Myocyte (in vitro differentiated cells): ENCODE measurements around the gene NQO2. TPM values are rescaled to one million over a fixed set of nuclear protein-coding genes. Genes with fewer than 3 reads are reported as not detected.
"Not testable (repeated sequence)": the region's sequence is repeated elsewhere in the genome, so short reads cannot be mapped to it uniquely, and the experiment has no call there.

Experiments
- DNase-seq: peaks from one replicate; pipeline ENCODE4 v3.0.0-alpha.2; 2012; ENCODE audit warnings: low read depth
- total RNA-seq: library from RNA; depleted of rRNA; stranded (reverse); fragments of >200 nt; gene quantifications from 2 replicates; pipeline ENCODE4 v1.2.3, GENCODE V29; 2014

The NQO2 gene
- total RNA-seq, 1 donor from 2014 or later: 26.3 TPM

DNA sequence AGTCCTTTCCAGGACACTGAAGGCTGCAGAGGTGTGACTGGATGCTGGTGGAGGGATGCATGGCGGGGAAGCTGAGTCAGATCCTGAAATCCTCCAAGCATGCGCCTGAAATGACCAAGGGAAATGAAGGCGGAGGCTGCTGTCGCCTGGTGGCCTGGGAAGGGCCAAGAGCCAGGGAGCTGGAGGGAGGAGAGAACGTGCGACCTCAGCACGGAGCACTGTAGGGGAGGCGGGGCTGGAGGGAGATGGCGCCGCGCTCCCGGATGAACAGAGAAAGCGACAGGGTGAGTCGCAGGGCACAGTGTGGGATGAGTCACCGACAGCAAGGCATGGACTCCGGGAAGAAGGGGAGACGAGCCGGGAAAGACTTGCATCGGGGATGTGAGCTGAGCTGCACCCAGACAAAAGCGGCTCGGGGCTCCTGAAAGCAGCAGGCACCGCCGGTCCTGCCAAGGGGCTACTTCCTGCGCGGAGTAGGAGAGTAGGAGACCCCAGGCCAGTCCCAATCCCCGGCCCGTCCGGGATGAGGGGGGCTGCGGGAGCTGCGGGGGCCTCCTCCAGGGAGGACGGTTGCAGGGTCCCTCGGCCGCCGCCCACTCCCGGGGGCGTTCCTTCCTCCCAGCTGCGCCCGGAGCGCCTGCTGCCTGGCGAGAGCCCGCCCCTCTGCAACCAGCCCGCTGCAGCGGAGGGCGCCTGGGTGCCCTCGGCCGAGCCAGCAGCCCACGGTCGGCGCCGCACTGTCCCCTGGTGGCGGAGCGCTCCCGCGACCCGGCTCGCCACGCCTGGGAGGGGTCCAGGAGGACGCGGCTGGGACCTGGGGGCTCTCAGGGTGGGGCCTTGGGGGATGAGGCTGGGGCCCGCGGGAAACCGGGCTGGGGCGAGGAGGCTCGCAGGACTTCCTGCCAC lies 11.0 kb upstream of the NQO2 start:
- peak; percentile 96 for DNase-seq

DNA sequence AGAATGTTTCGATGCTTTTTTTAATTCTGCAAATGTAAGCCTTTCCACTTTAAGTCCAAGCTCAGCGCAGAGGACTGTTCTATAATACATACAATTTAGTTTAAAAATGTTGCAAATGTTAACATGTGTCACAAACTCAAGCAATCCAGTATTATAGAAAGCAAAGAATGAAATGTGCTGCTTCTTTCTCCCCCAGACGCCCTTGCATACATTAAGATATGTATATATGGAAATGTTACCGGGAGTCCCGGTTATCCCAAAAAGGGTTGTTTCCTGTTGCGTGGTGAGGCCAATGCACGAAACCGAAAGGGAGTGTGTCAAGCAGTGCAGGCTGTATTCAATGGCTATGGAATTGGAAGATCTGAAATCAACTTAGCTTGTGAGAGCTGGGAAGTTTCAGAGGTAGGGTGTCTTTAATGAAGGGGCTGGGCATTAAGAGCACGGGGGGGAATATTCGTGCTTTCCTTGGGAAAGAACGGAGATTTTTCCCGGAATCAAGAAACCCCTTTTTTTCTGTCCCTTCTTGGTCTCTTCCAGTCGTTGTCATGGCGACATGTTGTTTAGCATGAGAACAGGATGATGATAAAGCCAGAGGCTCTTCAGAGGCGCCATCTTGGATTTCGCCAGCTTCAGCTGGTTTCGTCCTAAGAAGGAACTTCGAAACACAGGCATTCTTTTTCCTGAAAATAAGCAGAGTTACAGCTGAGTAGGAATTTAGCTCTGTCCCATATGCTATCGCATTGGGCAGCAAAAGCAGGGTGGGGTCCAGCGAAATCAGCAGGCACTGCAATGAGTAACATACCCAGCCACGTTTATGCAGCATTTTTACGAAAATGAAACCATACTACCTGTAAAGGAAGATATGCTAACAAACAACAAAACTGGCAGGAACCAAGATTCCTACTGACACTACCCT lies 10.1 kb upstream of the NQO2 start:
- peak; percentile 98 for DNase-seq

DNA sequence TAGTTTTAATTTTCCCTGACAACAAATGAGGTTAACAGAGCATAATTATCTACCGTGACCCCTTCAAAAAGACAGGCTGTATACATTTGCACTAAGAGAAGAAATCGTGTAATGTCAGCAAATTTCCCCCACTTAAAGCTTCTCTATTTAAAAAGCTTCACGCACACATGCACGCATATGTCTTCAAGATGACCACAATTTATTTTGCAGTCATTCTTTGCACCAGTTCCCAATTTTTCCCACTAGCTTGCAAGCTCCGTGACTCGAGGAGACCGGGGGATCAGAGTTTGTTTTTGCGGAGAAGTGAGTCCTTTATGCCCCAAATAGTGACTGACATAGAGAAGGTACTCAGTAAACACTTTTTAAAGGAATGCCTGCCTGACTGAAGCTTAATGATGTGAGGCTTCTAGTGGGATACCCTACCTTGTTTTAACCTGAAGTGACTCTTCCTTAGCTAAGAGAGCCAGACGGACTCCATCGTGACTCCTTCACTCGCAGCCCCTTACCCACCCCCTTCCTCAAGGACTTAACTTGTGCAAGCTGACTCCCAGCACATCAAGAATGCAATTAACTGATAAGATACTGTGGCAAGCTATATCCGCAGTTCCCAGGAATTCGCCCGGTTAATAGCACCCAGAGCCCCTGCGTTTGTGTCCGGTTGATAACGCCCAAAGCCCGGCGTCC lies 9.3 kb upstream of the NQO2 start:
- peak; percentile 57 for DNase-seq

DNA sequence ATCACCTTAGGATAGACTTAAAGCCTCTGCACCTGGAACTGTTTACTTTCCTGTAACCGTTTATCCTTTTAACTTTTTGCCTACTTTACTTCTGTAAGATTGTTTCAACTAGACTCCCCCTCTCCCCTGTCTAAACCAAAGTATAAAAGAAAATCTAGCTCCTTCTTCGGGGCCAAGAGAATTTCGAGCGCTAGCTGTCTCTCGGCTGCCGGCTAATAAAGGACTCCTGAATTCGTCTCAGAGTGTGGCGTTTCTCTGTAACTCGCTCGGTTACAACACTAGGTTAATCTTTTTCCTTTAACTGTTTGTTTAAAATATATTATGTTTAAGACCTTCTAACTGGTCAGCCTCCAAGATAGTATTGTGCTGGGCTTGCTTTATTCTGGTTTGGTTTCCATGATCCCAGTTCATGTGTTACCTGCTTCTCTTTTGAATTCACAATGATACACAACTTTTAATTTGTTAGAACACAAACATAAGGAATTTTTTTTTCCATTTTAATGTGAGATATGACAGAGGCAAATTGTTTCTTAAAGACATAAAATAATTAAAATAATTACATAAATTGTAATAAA lies 8.7 kb upstream of the NQO2 start:
- no peak for DNase-seq

DNA sequence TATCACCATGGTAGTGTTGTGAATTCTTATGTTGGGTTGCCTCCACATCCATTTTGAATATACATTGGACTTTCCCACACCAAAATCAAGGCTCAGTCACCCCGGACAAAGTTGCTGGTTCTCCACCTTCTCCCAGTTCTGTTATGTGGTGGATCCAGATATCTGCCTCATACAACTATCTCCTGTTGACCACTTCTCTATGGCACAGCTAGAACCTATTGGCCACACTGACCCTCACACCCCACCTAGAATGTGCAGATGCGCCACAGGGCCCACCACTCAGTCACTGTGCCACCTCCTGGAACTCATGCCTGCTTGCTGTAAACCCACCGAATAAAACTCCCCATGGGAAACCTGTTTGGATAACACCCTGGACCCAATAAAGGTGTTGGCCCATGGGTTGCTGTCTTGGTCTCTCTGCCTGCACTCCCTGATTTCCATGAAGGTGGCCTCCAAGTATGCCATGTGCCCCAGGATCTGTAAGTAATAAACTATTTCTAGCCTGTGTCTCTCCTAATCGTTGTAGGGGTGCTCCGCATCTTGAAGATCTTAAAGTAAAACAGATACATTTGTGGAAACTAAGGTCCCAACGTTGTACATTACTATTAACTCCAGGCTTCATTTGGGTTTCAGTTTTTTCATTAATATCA lies 7.2 kb upstream of the NQO2 start:
- no peak for DNase-seq

DNA sequence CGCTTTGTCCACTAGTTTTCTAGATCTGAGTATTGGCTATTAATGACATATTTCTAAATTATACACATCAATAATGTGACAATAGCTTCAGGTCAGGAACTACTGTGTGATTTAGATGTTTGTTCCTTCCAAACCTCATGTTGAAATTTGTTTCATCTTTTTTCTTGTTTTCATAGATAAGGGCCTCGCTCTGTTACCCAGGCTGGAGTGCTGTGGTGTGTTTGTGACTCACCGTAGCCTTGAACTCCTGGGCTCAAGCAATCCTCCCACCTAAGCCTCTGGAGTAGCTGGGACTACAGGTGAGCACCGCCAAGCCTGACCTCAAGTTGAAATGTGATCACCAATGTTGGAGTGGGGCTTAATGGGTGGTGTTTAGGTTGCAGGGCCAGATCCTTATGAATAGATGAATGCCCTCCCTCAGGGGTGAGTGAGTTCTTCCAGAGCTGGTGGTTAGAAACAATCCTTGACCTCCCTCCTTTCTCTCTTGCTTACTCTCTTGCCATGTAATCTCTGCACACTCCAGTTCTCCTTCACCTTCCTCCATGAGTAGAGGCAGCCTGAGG lies 5.9 kb upstream of the NQO2 start:
- DNase-seq: no peak

DNA sequence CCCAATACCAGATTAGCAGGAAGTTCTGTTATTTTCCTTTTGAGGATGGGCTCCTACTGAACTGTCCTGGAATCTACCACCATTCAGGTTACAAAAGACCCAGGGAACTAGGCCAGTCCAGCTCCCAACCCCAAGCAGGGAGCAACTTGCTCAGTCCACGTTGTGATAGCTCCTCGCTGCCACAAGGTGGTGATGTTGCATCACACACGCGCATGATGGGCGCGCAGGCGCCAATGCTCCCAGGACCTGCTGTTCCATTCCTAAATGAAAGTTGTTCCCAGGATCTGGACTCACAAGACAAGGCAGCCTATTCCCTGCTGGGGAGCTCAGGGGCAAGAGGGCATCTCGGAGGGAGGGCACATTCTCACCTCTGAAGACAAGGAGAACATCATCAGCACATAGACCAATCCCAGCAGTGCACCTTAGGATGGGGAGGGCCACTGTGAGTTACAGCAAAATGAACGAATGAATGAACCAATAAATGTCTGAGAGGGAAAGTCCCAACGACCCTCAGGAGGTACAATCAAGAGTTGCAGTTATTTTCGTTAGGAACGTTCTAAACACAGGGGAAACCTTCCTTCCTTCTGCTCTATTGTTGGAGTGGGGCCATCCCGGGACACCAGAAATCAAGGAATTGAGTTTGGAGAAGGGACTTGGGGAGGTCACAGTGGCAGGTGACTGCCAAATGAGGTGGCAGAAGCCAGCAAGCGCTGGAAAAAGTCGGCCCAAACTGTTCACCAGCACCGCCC lies 1.3 kb upstream of the NQO2 start:
- not testable (repeated sequence) for DNase-seq

DNA sequence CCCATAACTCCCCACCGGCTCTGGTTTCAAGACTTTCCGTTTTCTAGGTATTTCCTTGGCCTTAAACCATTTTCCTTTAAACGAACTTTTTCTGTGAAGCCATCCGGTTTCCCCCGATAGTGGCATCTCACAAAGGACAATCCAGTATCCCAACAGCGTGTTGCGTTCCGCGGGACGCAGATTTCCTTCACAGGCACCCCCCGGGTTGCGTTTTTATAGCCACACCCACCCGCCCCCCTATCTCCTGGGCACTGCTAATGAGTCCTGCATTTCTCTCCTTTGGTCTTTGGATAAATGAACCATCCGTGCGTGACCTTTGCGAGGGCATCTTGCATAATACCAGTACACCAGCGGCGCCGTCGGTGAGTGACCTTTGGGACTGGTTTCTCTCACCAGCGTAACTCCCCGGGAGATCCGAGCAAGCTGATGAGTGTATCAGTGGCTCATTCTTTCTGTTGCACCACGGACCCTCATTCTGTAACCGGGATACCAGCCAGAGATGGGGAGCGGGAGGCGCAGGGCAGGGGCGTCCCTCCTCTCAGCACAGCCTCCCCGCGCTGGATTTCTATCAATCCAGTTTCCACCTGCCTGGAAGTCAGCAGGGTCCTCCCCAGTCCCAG lies 586 bp upstream of the NQO2 start:
- DNase-seq: no peak

DNA sequence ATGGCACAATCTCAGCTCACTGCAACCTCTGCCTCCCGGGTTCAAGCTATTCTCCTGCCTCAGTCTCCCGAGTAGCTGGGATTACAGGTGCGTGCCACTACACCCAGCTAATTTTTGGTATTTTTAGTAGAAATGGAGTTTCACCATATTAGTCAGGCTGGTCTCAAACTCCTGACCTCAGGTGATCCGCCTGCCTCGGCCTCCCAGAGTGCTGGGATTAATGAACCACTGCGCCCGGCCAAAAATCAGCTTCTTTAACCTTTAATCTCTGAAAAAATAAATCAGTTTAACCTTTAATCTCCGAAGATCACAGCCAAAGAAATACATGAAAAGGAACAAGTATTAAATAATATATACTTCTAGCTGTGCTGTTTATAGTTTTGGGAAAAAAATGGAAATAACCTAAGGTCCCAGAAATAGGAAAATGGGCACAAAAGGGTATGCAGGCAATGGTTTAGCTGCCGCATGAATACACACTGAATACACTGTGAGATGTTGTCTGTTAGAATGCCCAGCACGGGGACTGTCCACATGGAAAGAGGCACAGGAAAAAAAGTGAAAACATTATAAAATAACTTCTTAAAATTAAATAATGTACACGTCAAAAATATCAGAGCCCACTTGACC lies 1.6 kb downstream of the NQO2 start:
- DNase-seq: no peak

DNA sequence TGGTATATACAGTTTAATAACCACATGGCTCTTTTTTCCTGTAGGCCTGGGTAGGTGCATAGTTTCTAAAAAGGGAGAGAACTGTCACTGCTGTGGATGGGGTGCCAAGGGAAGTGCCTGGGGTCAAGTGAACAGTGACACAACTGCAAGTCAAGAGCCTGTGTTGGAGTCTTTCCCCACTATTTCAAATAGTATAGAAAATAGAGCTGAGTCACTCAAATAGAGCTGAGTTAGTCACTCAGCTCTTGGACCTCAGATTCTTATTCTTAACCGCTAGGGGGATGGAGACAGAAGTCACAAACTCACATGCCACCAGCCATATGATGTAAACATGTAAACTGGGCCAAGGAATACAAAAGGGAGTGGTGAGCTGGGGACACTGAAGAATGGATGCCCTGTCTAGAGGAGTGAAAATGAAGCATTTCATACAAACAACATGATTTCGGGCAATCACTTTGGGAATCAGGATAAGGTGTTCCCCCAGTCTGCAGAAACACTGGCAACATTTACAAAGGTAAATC lies 2.1 kb downstream of the NQO2 start:
- peak; percentile 60 for DNase-seq

DNA sequence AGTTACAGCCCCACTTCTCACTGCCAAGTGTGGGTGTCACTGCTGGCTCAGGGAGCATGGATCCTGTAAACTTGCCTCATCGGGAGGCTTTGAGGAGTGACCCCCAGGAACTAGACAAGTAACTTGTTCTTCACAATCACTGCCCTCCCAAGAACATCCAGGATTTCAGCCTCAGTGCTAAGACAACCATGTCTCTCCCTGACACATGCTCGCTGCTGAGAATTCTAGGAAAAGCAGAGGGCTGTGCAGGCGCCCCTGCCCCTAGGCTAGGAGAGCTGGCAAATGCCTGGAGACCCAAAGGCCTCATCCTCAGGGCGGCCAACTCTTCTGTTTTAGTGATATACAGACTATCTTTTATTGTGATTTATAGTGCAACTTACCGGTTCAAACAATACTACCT lies 3.5 kb downstream of the NQO2 start:
- DNase-seq: not testable (repeated sequence)

DNA sequence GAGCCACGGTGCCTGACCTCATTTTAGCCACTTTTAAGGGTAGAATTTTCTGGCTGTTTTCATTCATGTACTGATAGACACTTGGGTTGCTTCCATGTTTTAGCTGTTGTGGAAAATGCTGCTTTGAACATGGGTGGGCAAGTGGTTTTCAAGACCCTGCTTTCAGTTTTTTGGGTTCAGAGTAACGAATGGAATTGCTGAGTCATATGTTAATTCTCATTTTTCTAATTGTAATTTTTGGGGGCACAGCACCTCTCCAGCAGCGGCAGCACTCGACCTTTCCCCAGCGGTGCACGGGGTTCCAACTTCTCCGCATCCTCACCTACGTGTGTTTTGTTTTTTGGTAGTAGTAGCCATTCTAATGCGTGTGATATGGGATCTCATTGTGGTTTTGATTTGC lies 5.4 kb downstream of the NQO2 start:
- DNase-seq: no peak

DNA sequence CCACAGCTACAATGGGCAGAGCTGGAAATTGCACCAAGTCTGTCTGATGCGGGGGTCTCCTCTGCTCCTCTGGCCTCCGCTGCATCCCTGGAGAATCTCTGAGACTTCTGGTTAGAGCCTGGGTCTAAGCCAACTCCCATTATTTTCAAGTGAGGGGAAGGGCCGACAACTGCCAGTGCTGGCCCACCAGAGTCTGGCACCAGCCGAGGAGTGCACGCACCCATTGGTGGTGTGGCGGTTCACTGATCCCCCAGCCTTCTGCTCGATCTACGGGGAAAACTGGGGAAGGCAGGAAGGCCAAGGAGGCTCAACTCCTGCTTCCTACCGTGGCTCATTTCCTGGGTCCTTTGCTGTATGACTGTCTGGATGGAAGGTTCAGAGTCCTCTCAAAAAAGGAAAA lies 6.2 kb downstream of the NQO2 start:
- no peak for DNase-seq

DNA sequence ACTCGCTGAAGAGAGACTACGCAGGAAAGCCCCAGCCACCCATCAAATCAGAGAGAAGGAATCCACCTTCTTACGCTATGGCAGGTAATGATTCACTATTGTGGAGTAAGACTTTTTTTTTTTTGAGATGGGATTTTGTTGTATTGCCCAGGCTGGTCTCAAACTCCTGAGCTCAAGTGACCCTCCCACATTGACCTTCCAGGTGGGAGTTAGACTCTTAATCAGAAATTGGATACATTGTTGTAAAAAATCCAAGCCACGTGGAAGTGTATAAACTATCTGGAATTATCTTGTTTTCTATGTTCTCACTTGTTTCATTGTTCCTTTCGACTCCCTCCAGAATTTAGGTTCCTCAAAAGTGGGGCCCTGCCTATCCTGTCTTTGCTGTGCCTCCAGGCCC lies 6.8 kb downstream of the NQO2 start:
- no peak for DNase-seq

DNA sequence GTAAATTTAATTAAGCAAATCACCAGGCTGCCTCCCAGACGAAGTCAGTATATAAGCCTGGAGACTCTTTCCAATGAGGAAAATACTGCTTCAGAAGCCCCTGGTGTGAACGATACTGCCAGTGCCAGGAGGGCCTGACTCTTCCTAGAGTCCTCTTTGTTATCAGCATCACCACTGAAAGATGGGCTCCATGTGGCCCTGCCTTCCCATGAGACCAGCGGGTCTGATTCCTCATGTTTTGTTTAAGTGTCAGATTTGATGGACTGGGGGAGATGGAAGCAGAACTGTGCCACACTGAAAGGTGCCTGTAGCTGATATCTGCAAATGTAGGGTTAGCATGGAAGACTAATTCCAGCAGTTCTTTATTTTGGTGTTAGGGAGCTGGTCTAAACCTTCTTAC lies 7.9 kb downstream of the NQO2 start:
- no peak for DNase-seq

DNA sequence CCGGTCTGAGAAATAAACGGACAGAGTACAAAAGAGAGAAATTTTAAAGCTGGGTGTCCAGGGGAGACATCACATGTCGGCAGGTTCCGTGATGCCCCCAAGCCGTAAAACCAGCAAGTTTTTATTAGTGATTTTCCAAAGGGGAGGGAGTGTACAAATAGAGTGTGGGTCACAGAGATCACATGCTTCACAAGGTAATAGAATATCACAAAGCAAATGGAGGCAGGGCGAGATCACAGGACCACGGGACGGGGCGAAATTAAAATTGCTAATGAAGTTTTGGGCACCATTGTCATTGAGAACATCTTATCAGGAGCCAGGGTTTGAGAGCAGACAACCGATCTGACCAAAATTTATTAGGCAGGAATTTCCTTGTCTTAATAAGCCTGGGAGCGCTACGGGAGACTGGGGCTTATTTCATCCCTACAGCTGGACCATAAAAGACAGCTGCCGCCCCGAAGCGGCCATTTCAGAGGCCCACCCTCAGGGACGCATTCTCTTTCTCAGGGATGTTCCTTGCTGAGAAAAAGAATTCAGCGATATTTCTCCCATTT lies 9.1 kb downstream of the NQO2 start:
- DNase-seq: not testable (repeated sequence)

DNA sequence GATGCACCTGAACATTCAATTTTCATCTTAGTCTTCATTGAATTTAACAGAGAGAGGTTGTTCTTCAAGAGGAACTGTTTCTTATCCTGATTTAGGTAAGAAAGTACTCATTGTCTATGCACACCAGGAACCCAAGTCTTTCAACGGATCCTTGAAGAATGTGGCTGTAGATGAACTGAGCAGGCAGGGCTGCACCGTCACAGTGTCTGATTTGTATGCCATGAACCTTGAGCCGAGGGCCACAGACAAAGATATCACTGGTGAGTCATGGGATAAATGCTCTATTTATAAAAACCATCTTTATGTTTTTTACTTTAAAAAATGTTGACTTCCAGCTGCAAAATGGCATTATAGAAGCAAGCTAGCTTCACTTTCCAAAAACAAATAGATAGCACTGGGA lies 10.2 kb downstream of the NQO2 start:
- no peak for DNase-seq

DNA sequence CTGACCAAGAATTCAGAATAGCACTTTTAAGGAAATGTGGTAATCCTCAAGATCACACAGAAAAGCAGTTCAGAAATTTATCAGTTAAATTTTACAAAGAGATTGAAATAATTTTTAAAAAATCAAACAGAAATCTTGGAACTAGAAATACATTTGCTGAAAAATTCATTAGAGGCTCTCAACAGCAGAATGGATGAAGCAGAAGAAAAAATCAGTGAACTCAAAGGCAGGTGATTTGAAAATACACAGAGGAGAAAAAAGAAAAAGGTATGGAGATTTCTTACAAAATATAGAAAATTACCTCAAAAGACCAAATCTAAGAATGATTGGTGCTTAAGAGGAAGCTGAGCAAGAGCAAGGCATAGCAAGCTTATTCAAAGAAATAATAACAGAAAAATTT lies 11.5 kb downstream of the NQO2 start:
- no peak for DNase-seq
